ENCODE data around the gene NKTR. TPM values are rescaled to one million over a fixed set of nuclear protein-coding genes. Genes with fewer than 3 reads are reported as not detected.

The NKTR gene
- total and polyA plus RNA-seq, 3 donors from 2014 or later, result 42.2 to 203 (median 175) TPM

GRCh38 chr3:42668793-42669217 lies 68.3 kb downstream of the NKTR start:
- WGBS, 2 donors, result 68 to 83% methylated on average over 3 to 4 of the region's 4 CpGs
- TF ChIP-seq CTCF (IDR thresholded peaks at IDR 0.05) (no peak), POLR2A (IDR thresholded peaks at IDR 0.05) (no peak)
- peaks cover 10% of the 10 kb centered on the region for H3K4me1 ChIP-seq
- no peak overlapping the region for H3K4me3 ChIP-seq
- no peak for DNase-seq
- H3K36me3 ChIP-seq (ENCODE audit: low read depth, missing control alignments), result no peaks in the 10 kb centered on the region
- intact Hi-C loops (cut with DNase I; ENCODE audit: low total_unique reads), result loop anchor here (10.0 kb wide), 1 partner anchor 654 kb away; no protein-coding TSS in a partner anchor
- H3K27ac ChIP-seq, result no peak overlapping the region
- H3K27me3 ChIP-seq, result no peaks in the 10 kb centered on the region
- H3K9me3 ChIP-seq, result no peaks in the 10 kb centered on the region

- TF ChIP-seq POLR2A (IDR thresholded peaks at IDR 0.05), result no peak
- no peak for TF ChIP-seq CTCF (IDR thresholded peaks at IDR 0.05)
- Histone ChIP-seq H3K36me3 (ENCODE audit: low read depth, missing control alignments) (no peaks in the 10 kb centered on the region), H3K4me1 (peaks cover 10% of the 10 kb centered on the region), H3K4me3 (no peak overlapping the region), H3K27ac (no peak overlapping the region), H3K9me3 (no peaks in the 10 kb centered on the region), H3K27me3 (no peaks in the 10 kb centered on the region)
- no peak for DNase-seq
- 78 to 89% methylated on average over 6 to 7 of the region's 7 CpGs for WGBS, 2 donors
- intact Hi-C loops (cut with DNase I; ENCODE audit: low total_unique reads), result no loop called here
Observed at GRCh38 chr3:42670051-42670576, 69.6 kb downstream of the NKTR start.

DNA sequence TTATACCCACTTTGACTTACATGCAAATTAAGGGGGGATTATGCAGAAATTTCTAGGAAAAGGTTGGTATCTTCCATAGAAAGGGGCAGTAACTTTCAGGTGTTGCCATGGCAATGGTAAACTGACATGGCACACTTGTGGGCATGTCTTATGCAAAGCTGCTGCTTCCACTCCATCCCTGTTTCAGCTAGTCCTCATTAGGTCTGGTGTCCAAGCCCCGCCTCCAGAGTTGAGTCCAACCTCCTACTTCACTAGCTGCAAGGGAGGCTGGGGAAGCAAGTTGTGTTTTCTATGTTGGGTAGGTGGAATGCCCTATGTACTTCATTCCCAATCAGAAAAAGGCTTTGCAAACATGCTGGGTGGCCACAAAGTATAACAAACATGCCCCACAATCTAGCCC lies 70.2 kb downstream of the NKTR start:
- Histone ChIP-seq H3K9me3 (no peaks in the 10 kb centered on the region), H3K27ac (no peak overlapping the region), H3K36me3 (ENCODE audit: low read depth, missing control alignments) (no peaks in the 10 kb centered on the region), H3K4me1 (peaks cover 10% of the 10 kb centered on the region), H3K4me3 (no peak overlapping the region), H3K27me3 (no peaks in the 10 kb centered on the region)
- 94 to 100% methylated on average over 1 of the region's 1 CpG for WGBS, 2 donors
- TF ChIP-seq CTCF (IDR thresholded peaks at IDR 0.05) (no peak), POLR2A (IDR thresholded peaks at IDR 0.05) (no peak)
- no peak for DNase-seq
- intact Hi-C loops (cut with DNase I; ENCODE audit: low total_unique reads), result no loop called here

GRCh38 chr3:42672515-42672914 lies 72.0 kb downstream of the NKTR start:
- no peaks in the 10 kb centered on the region for H3K4me1 ChIP-seq
- 69 to 70% methylated on average over 1 of the region's 1 CpG for WGBS, 2 donors
- intact Hi-C loops (cut with DNase I; ENCODE audit: low total_unique reads), result no loop called here
- no peaks in the 10 kb centered on the region for H3K27me3 ChIP-seq
- H3K36me3 ChIP-seq (ENCODE audit: low read depth, missing control alignments), result no peaks in the 10 kb centered on the region
- H3K9me3 ChIP-seq, result no peaks in the 10 kb centered on the region
- no peak overlapping the region for H3K27ac ChIP-seq
- no peak for DNase-seq
- H3K4me3 ChIP-seq, result no peak overlapping the region
- TF ChIP-seq CTCF (IDR thresholded peaks at IDR 0.05), result no peak
- TF ChIP-seq POLR2A (IDR thresholded peaks at IDR 0.05), result no peak

GRCh38 chr3:42673082-42673481 lies 72.6 kb downstream of the NKTR start:
- H3K9me3 ChIP-seq, result no peaks in the 10 kb centered on the region
- no peak for DNase-seq

More at GRCh38 chr3:42673082-42673481, 72.6 kb downstream of the NKTR start:
- no peaks in the 10 kb centered on the region for H3K27me3 ChIP-seq
- TF ChIP-seq CTCF (IDR thresholded peaks at IDR 0.05) (no peak), POLR2A (IDR thresholded peaks at IDR 0.05) (no peak)
- no peaks in the 10 kb centered on the region for H3K4me1 ChIP-seq
- no peak overlapping the region for H3K4me3 ChIP-seq
- no peak overlapping the region for H3K27ac ChIP-seq
- no peaks in the 10 kb centered on the region for H3K36me3 ChIP-seq (ENCODE audit: low read depth, missing control alignments)
- intact Hi-C loops (cut with DNase I; ENCODE audit: low total_unique reads), result no loop called here

Measured in testis (tissue), 3 donors.